ENCODE data around the gene MIF4GD.
A peak's percentile ranks its signal among the peaks of the same experiment; 100 is the strongest.
"Not testable (repeated sequence)": the region's sequence is repeated elsewhere in the genome, so short reads cannot be mapped to it uniquely, and the experiment has no call there.

Gene MIF4GD

DNA sequence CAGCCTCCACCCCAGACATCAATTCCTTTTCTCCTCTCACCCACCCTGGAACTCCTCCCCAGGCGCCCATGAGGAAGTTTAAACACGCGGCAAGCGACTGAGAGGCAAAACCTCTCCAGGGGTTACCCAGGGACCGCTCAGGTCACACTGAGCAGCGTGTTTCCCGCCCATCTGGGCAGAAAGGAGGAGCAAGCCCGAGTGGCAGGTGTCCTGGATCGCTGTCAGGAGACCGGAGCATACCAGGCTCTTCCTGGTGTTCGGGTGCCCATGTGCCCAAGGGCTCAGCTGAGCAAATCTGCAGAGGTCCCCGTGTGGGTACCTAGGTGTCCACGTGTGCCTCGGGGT, 17.7 kb upstream of the MIF4GD start:
- no peak for DNase-seq (ENCODE audit: low read depth, low spot score)

DNA sequence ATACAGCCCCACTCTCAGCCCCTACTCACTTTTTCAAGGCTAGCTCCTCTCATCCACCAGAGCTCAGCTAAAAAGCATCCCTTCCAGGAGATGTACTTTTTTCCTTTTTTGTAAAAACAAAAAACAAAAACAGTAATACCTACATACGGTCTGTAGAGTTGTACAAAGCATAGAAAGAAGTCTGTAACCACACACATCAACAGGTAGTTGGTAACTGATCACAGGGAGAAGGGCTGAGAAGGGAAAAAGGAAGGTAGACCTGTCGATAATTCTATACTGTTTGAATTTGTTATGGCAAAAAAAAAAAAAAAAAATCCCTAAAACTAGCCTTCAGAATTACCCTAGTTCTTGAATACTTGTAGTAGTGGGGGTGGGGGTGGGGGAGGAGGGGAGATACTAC, 17.3 kb upstream of the MIF4GD start:
- DNase-seq (ENCODE audit: low read depth, low spot score): no peak

DNA sequence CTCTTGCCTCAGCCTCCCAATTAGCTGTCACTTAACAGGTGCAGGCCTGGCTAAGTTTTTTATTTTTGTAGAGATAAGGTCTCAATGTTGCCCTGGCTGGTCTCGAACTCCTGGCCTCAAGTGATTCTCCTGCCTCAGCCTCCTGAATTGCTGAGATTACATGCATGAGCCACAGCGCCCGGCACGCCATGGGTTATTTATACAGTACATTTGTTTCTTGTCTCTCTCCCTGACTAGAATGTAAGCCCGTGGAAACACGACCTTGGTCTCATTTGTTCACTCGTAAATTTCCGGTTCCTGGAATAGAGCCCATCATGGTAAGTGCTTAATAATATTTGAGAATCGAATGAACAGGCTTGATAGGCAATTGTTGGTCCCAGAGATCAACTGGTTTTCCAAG, 16.2 kb upstream of the MIF4GD start:
- DNase-seq (ENCODE audit: low read depth, low spot score): no peak

DNA sequence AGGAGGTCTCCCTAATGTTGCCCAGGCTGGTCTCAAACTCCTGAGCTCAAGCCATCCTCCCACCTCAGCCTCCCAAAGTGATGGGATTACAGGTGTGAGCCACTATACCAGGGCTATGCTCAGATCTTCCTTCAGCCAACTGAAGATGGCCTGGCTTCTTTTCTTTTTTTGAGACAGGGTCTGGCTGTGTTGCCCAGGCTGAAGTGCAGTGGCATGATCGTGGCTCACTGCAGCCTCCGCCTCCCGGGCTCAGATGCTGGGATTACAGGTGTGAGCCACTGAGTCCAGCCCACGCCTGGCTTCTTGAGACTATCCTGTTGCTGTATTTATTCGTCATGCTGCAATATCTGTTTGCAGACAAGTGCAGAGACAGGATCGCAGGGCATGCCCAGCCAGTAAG, 14.1 kb upstream of the MIF4GD start:
- DNase-seq (ENCODE audit: low read depth, low spot score): no peak

DNA sequence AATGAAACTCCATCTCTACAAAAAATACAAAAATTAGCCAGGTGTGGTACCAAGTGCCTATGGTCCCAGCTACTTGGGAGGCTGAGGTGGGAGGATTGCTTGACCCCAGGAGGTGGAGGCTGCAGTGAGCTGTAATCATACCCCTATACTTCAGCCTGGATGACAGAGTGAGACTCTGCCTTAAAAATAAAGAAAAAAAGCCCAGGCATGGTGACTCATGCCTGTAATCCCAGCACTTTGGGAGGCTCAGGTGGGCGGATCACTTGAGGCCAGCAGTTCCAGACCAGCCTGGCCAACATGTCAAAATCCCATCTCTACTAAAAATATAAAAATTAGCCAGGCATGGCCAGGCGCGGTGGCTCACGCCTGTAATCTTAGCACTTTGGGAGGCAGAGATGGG, 9.2 kb upstream of the MIF4GD start:
- DNase-seq (ENCODE audit: low read depth, low spot score): not testable (repeated sequence)

DNA sequence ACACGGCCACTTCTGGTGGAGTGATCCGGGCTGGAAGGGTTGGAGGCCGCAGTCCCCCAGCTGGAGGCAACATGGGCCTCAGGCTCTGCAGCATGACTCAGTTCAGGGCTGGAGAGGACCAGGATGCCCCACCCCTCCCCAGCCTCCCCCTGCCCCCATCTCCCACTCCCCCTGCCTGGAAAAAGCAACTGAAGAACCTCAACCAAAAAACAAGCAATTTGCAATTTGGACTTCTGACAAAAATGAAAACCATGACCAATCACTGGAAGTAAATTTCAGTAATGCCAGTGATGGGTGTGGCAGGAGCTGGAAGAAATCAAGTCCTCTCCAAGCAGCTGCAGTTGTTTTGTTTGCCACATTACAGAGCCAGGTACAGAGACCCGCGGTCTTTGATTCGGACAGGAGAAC, 6.6 kb upstream of the MIF4GD start:
- no peak for DNase-seq (ENCODE audit: low read depth, low spot score)

DNA sequence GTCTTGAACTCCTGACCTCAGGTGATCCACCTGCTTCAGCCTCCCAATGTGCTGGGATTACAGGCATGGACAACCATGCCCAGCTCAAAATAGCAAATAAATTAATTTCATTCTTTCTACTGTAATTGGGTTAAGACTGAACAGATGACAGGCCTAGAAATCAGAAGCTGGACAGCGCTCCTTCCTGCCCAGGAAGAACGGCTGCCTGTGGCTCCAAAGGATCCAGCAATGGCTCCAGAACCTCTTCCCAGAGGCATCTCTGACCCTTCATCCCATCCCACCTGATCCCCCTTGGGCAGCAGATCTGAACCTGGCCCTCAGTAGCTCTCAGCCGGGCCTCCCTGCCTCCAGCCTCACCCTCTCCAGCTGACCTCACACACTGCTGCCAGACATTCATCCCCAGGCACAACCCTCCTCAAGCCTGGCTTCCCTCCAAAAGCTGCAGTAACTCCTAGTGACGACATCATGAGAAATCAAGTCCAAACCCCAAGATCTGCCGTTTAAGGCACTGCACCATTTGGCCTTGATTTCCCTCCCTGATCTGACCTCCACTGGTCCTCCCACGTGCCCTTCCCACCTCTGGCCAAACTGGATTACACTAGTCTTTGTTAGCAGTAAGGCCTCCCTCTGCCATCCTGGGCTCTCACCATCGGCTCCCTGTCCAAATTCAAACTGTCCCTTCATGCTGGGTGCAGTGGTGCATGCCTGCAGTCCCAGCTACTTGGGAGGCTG, 3.1 kb upstream of the MIF4GD start:
- DNase-seq (ENCODE audit: low read depth, low spot score): no peak

DNA sequence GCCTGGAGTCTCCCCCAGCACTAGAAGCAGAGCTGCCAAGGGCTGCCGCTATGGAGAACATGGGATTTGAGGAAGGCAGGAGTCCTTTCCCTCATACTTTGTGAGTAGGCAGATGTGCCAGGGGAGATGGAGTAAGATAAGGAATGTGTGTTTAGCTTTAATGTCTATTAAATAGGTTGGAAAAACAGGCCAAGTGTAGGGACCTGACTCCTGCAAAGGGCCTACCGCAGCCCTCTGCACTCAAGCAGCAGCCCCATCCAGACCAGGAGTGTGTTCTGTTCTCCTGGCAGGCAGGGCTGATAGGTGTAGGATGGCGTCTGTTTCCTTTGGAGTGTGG, 1.8 kb upstream of the MIF4GD start:
- no peak for DNase-seq (ENCODE audit: low read depth, low spot score)

DNA sequence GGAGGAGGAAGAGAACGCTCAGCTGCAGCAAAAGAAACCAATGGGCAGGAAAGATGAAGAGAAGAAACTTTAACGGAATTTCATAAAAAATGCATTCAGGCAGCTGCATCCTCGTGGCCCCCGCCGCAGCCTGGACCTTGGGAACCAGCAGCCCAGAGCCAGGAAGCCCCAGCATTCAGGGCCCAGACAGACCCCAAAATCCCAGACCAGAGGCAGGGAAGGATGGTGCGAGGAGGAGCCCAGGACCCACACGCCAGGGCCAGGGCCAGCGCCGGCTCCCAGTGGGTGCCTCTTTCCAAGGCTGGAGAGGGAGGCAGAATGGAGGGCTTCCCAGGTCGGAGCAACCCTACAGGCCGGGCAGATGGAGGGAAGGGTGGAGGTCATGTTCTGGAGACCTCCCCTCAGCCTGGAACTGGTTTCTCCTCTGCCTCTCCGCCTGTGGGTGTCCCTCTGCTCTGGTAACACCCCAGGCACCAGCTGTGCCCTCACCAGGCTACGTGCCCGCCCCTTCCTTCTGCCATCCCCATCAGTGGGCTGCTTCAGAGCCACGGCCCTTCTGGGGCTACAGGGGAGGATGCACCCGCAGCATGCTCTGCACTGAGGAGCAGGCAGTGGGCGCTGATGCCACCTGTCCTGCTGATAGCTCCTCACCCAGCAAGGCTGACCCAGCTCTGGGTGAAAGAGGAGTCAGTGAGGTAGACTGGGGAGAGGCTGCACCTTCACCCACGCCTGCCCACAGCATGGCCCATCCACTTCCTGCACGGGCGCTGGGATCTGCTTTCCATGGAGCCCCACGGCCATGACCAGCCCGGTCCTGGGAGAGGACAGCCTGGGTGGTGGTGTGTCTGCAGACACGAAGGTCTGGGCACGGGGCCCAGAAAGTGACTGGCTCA, 1.2 kb upstream of the MIF4GD start:
- DNase-seq (ENCODE audit: low read depth, low spot score): no peak

DNA sequence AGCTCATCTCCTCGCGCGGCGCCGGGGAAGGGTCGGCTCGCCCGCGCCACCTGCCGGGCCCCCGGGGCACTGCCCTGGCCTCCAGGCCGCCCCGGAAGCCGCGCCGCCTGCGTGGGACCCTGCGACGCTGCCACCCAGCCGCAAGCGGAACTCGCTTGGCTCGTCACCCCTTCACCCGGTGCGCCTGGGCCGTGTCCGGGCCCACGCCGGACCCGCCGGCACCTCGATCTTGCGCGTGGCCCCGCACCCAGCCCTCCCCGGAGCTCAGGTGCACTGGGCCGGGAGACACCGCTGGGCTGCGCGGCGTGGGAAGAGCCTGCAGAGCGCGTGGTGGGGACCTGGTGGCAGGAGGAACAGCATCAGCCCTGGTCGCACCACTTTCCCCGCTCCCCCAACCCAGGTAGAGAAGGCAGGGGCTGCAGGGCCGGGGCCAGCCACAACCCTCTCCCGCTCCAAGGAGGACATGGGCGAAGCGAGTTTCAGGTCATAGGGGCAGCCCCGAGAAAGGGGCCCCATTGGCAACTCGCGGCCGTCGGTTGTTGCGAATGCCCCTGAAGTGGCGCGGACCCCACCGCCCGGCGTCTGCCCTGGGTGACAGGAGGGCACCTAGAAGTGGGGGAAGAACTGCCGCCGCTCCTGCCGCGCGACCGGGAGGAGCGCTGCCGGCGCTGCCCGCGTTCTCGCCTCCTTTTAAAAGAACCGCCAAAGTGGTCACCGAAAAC, 363 bp upstream of the MIF4GD start:
- peak; percentile 76 for DNase-seq (ENCODE audit: low read depth, low spot score)

DNA sequence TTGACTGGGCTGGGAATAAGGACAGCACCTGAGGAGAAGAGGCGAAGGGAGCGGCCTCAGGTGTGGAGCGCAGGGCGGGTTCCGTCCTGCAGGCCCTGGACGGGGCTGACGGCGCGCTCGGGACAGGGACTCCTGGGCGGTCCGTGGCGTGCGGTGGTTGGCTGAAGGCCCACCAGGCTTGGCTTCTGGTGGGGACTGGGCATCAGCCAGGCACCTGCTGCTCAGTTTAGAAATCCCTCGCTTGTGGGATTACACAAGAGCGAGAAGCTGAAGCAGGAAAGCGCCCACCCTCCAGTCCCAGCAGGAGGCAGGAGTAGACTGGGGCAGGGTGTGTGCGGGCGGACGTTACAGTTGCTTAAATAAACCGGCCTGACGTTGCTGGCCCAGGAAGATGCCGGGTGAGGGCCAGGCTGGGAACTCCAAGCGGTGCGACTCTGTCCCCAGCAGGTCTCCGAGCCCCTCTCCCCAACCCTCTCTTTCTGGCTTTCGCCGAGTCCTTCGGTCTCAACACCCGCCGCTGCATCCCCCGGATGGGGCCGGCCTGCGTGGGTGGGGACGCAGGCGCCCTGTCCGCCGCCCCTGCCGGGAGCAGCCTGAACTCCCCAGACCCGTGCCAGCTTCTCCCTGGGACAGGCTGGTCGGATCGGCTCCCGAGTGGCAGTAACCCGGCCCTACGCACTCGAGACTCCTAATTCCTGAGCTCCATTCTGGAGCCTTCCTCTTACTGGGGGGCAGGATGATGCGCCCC, 639 bp downstream of the MIF4GD start:
- no peak for DNase-seq (ENCODE audit: low read depth, low spot score)

DNA sequence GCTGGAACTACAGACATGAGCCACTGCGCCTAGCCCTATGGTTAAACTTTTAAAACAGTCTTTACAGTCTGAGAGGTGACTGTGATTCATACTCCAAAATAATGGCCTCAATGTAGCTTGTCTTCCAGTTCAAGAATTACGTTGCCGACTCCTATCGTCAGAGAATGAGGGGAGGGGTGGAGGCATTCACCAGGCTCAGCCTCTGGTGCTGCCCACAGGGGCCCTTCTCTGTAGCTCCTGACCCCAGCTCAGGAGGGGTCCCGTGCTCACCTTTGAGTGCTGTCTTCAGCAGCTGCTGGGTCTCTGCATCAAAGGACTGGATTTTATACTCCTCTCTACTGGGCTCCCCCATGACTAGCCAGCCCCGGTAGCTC, 1.2 kb downstream of the MIF4GD start:
- DNase-seq (ENCODE audit: low read depth, low spot score): no peak

DNA sequence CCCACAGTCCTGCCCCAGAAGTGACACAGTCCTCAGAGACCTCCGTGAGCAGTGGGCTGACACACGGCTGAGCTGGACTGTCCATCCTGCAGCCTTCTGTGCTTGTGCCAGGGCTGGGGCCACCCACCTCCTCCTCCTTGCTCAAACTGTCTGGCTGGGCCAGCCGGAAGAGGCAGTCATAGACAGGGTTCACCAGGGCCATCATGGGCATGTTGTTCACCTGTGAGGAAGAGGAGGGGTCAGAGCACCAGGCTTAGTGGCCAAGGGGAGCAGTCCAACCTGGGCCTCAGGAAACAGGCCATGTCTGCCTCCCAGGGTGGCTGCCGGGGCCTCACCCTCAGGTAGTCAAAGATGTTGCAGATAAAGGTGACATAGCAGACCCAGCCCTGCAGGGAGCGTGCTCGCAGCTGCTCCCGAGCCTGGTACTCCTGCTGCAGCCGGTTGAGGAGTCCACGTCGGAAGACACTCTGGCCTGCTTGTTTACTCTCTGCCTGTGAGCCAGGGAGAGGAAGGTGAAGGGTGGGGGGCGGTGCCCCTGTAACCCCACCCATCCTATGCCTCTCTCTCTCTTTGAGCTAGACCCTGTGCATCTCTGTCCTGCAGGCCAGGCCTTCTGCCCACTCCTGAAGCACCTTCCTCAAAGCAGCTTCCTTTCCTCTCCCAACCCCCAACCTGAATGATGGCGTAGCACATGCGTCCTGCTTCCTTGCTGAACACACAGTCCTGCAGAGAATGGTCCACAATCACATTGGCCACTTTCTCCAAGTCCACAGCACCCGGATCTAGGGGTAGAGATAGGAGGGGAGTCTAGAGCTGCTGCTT, 3.4 kb downstream of the MIF4GD start:
- DNase-seq (ENCODE audit: low read depth, low spot score): no peak

DNA sequence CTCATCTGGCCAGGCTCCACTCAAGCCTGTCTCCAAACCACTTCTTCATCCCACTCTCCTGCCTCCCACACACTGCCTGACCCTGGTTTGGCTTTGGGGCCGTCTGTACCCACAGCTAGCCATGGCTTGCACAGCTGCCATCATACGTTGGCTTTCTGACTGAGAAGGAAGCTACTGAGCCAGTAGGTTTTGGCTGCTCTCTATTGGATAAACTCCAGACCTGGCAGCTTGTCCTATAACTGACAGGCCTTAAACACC, 3.9 kb downstream of the MIF4GD start:
- no peak for DNase-seq (ENCODE audit: low read depth, low spot score)

DNA sequence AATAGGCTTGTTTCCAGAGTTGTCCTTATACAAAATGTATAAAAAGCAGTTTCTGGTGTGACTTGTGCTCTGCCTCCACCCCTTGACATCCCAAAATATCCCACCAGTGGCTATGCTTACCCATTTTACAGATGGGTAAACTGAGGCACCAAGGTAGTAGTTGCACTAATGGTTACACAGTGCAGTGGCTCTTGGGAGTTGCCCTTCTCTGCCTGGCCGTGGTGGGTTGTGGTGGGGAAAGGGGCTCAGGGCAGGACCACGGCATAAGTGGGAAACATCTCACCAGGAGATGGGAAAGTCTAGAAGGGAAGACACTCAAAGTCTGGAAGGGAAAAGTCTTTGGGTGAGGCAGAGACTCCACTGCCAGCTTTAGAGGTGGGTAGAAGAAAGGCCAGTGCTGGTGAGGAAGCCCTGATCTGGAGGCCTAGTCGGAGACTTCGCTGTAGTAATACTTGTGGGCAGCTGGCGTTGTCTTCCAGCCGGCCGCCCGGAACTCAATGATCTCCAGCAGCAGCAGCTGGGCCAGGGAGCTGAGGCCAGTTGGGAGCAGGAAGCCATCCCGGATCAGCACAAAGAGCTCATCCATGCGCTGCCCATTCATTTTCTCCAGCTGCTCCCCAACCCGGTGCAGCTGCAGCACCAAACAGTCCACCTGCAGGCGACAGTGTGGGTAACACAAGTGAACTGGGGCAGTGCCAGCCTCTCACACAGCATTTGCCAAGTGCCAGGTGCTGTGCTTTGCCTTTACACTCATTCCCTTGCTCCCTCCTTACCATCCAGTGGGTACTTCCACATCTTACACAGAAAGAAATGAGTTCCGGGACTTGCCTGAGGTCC, 4.5 kb downstream of the MIF4GD start:
- no peak for DNase-seq (ENCODE audit: low read depth, low spot score)

DNA sequence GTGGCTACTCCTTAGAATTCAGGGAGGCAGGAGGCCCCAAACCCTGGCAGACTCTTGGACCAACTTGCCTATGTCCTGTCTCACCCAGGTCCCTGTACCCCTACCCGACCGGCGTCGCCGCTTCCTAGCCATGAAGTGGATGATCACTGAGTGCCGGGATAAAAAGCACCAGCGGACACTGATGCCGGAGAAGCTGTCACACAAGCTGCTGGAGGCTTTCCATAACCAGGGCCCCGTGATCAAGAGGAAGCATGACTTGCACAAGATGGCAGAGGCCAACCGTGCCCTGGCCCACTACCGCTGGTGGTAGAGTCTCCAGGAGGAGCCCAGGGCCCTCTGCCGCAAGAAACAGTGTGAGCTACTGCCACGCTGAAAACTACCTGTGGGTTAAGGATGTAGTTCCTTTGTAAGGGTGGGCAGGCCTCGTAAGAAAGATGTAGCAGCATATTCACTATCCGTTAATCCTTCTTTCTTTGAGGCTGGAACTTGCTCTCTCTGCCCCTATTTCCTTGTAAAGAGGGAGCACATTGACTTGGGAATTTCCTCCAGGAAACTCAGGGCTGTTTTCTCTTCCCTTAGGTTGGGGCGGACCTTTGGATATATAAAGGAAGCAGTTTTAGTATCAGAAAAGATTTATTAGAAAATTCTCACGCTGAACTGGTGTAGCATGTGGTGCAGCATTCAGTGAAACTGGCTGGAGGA, 5.3 kb downstream of the MIF4GD start:
- DNase-seq (ENCODE audit: low read depth, low spot score): no peak

DNA sequence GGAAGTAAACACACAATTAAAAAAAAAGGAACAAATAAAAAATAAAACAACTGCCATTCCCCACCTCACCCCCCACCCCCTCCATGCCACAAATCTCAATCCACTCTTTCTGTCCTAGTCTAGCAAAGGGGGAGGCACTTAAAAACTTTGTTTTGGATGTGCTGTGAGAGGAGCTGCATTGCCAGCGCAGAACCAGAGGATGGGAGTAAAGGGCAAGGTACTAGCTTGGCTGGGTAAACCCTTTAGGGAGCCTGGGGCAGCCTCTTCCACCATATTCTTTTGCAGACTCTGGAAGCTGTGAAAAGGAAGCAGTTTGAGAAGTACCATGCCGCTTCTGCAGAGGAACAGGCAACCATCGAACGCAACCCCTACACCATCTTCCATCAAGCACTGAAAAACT, 8.0 kb downstream of the MIF4GD start:
- no peak for DNase-seq (ENCODE audit: low read depth, low spot score)

DNA sequence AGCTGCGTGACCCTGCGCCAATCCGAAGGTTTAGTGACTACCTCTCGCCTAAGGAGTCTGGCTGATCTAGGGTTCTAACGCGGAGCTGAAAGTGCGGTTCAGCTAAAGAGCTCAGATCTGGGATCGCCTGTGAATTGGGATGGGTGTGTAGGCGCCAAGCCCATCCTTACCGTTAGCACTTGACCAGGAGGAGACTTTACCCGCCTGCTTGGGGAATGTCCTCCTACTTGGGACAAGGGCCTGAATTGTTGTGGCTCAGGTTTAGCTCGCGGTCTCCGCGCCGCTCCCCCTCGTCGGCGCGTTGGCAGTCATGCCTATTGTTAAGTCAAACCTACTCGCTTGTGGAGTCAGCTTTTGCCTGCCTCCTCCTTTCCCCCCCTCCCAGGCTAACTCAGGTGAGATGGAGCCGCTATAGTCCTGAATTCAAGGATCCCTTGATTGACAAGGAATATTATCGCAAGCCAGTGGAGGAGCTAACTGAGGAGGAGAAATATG, 8.9 kb downstream of the MIF4GD start:
- DNase-seq (ENCODE audit: low read depth, low spot score): no peak

DNA sequence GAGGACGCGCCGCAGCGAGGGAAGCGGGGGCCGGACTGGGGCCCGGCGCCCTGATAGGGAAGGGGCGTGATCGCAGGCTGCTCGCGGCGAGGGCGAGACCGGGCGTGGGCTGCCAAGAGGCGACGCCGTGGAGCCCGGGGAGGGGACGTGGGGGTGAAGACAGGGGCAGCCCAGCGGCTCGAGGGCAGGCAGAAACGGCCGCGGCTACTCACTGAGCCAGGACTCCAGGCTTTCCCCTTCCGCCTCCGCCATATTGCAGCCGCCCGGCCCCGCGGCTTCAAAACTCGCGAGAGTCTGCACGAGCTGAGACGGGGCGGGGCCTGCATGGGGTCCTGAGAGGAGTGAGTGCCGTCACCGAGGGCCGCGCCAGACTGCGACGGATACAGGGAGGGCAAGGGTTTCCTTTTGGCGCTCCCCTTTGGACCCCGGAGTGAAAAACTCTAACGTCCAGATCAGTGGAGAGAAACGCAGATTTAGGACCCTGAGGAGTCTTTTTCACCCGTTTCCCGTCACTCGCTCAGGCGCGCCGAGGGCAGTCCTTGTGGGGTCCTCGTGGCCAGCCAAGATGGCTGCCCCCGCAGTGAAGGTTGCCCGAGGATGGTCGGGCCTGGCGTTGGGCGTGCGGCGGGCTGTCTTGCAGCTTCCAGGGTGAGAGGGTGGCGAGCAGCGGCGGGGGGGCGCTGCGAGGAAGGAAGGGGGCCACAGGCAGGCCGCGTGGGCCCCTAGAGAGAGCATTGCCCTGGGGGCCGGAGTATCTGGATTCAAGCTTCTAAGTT, 9.5 kb downstream of the MIF4GD start, which contains the start of the genes GGA3 and MRPS7:
TSS of gene GGA3 (minus strand) at position 271 of the 776 bp plus-strand sequence. CDS start at position 252, 19 bp downstream.
TSS of gene MRPS7 (plus strand) at position 544 of the 776 bp plus-strand sequence. CDS start at position 566, 22 bp downstream.
- peak; percentile 93 for DNase-seq (ENCODE audit: low read depth, low spot score)

Data from activated CD4-positive, CD25-positive, alpha-beta regulatory T cell treated with anti-CD3 and anti-CD28 coated beads, Interleukin-2, amount 50 U/mL, for 16 hours (primary cell).